GM19324 (cell line): ENCODE results near the gene POLR2L.

ENCODE experiments used
- ATAC-seq: cut with Tn5 transposase; IDR thresholded peaks from one replicate; pipeline ENCODE4 v1.9.1; 2021; ENCODE audit warnings: mild to moderate bottlenecking, moderate library complexity; ENCODE audit not compliant: unreplicated experiment, low FRiP score

The POLR2L gene

GRCh38 chr11:797296-798092 lies 44.8 kb downstream of the POLR2L start:
- peak; percentile 43 for ATAC-seq

DNA sequence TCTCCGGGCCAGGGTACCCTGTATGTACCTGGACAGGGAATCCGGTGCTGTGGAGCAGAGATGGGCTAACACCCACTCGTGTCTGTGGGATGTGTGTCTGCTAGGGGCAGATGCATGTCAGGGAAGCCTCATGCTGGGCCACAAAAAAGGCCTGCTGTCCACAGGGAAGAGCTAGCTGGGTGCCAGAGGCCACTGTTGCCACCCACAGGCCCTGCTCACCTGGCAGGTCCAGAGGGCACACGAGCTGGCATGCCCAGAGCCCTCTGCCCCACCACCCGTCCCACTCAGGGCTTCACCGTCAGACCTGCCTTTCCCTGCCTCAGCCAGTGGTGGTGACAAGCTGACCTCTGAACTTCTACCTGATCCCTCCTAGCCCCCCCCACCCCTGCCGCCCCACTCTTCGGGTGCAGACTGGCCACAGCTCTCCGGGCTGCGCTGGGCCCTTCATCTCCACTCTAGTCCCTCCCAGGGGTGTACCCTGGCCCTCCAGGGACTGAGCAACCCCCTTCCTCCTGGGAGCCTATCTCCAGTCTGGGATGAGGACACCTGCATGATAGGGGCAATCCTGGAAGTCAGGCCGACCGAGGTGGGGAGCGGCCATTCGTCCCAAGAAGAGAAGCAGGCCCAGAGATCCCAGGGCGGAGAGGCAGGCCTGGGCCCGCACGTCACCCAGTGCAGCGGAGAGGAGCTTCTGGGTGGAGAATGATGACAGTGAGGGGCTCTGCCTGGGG lies 45.6 kb downstream of the POLR2L start:
- no peak for ATAC-seq

DNA sequence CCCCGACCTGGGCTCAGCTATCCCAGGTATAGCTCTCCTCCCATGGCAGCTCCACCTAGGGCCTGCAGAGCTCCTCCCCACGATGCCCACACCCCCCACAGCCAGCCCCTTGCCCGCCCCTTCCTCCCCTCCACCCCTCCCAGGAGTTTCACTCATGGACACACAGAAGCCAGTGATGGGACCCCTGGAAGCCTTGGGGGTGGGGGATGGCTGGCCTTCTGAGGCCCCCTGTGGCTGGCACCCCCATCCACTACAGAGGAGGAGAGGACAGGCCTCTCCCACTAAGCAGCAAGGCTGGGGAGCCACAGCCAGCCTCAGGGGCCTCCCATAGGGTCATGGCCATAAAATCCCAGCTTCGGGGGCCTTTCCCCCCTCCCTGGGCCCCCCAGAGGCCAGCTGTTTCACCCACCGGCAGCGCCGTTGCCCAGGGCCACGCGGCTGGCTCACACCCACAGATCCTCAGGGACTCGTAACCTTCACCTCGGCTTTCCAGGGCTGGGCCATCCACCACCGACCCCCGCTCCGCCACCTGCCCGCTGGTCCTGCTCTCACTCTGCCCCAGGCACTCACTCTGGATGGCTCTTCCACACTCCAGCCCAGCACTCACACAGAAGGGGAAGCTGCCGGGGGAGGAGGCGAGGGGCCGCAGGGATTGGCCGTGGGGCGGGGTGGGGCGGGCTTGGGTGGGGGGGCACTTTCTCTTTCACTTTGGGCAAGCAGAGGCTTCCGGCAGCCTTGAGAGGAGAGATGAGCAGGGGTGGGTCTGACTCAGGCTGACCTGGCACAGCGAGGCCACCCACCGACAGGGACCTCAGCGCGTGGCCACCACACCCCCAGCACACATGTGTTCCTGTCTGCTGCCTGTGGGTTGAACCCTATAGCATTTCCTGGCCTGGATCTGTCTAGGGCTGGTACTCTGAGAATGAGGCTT lies 46.4 kb downstream of the POLR2L start:
- ATAC-seq: no peak

GRCh38 chr11:794766-795633 lies 47.3 kb downstream of the POLR2L start:
- no peak for ATAC-seq

- no peak for ATAC-seq
Measured at GRCh38 chr11:794013-794765, 48.1 kb downstream of the POLR2L start.

DNA sequence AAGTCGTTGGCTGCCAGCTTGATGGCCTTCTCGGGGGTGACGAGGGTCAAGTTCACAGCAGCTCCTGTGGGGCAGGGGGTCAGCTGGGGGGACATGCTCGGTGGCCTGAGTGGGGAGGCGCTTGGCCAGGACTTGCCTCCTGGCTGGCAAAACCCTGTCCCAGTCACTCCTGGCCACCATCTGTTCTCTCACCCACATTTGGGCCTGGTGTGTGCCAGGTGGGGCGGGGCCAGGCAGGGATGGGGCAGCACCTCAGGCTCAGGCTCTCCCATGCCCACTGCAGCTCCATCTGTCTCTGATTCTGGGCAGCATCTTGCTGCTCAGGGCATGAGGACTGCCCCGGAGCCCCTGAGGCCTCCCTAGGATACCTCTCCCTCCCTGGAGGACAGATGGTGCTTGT lies 48.8 kb downstream of the POLR2L start:
- no peak for ATAC-seq

DNA sequence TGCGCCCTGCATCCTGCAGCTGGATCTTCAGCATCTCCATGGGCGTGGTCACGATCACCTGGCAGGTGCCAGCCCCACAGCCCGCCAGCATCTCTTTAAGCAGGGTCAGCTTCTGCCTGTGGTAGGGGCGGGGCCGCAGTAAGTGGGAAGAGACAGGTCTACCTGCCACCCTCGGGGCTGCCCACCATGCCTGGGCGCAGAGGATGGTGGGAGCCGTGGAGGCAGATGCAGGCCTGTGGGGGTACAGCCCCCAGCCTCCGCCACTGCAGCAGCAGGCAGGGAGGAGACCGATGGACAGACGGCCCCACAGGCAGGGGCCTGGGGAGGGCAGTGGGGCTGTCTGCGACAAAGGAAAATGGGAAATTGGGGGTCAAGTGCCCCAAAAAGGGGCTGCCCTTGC lies 49.5 kb downstream of the POLR2L start:
- no peak for ATAC-seq

DNA sequence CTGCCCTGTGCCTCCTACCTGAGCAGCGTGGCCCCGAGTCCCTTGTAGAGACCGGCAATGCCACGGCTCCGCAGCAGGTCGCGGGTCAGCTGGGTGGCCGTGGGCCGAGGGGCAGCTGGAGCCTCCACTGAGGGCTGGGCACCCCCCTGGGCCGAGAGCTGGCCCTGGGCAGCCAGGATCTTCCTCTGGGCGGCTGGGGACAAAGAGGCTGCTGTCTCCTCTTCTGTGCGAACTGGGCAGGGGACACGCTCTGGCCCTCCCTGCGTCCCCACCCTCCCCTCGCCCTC lies 49.9 kb downstream of the POLR2L start:
- no peak for ATAC-seq

DNA sequence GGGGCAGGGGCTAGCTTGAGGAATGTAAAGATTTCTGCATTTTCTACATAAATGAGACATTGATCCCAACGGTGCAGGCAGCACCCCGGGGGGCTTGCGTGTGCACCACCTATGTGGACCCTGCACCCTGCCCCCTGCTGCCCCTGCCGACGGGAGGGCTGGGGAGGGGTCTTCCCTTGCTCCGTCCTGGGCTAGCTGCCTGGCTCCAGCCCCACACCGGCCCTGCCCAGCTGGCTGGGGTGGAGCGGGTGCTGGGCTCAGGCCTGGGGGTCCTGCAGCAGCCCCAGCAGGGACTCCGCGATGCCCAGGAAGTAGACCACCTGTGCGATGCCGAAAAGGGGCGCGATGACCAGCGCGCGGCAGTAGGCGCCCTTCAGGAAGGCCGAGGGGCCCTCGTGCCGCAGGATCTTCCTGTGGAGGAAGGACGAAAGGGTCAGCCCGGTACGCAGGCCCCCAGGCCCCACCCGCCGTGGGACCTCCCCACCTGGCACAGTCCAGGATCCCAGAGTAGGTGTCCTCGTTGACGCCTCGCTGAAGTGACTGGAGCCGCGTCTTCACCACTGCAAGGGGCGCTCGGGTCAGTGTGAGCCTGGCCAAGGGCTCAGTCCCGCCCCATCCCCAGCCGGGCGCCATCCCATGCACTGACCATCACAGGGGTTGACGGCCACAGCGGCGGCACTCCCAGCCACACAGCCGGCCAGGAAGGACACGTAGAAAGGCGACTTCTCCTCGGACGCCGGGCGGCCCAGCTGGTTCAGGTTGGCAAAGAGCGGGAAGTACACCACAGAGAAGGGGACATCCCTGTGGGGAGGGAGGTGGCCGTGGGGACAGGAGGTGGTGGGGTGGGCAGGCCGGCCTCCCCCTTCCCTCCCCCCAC lies 50.4 kb downstream of the POLR2L start:
- no peak for ATAC-seq

GRCh38 chr11:790721-791564 lies 51.4 kb downstream of the POLR2L start:
- ATAC-seq: no peak

DNA sequence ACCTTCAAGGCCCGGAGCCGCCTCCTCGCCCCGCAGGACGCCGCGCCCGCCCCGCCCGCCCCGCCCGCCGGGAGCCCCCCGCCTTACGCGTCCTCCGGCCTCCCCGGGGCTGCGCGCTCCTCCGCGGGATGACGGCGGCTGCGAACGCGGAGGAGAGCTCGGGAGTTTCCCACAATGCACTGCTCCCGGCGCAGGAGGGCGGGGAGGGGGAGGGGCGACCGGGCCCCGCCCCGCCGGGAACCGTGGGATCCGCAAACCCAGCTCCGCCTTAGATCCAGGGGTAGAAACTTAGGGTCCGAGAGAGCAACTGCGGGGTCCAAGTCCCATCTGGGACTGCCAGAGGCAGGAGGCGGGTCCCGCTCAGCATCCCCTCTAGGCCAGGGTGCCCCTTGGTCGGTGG lies 52.4 kb downstream of the POLR2L start, which contains the start of gene CEND1:
Gene CEND1 (minus strand): TSS at position 148 of the 400 bp plus-strand sequence. CDS start 1,514 bp downstream, outside the sequence.
- ATAC-seq: no peak
